HL-60 (cell line): Measurements from ENCODE around the gene MARCHF9.

Source experiments
- DNase-seq, 2 experiments: peaks; one replicate each; pipeline ENCODE4 v3.0.0-alpha.2; 2010 to 2020; ENCODE audit warnings: low read depth in 1 of 2, low spot score in 1 of 2
- H3K27ac ChIP-seq: fragments of 250-450 bp; sonication (Bioruptor Pico); replicated peaks from 2 replicates; pipeline ENCODE4 v1.5.1; 2020; ENCODE audit warnings: mild to moderate bottlenecking, moderate library complexity
- H3K27me3 ChIP-seq: fragments of 250-450 bp; sonication (Bioruptor Pico); 2 replicates; pipeline ENCODE4 v1.5.1; 2021; ENCODE audit warnings: mild to moderate bottlenecking, moderate library complexity; ENCODE audit not compliant: insufficient read depth, poor library complexity, severe bottlenecking
- H3K4me3 ChIP-seq: replicated peaks from 2 replicates; pipeline ENCODE4 v1.5.1; 2011; ENCODE audit warnings: mild to moderate bottlenecking, control low read depth, low read length; ENCODE audit not compliant: insufficient read depth
- GABPA ChIP-seq: IDR thresholded peaks from 2 replicates; pipeline ENCODE4 v1.6.1; 2012; ENCODE audit warnings: low read depth
- POLR2AphosphoS5 ChIP-seq: IDR thresholded peaks from 2 replicates; pipeline ENCODE4 v1.6.1; 2012; ENCODE audit warnings: low read depth
- REST ChIP-seq: IDR thresholded peaks from 2 replicates; pipeline ENCODE4 v1.6.1; 2012; ENCODE audit warnings: low read depth; ENCODE audit not compliant: insufficient replicate concordance
- SPI1 ChIP-seq: IDR thresholded peaks from 2 replicates; pipeline ENCODE4 v1.6.1; 2012; ENCODE audit warnings: low read depth, mild to moderate bottlenecking, borderline replicate concordance
- TF ChIP-seq, protein P1 (sequence below): IDR thresholded peaks from one replicate; pipeline ENCODE4 v1.5.1; 2011; ENCODE audit warnings: low read length, control low read depth, inconsistent platforms; ENCODE audit not compliant: insufficient read depth

Gene MARCHF9

DNA sequence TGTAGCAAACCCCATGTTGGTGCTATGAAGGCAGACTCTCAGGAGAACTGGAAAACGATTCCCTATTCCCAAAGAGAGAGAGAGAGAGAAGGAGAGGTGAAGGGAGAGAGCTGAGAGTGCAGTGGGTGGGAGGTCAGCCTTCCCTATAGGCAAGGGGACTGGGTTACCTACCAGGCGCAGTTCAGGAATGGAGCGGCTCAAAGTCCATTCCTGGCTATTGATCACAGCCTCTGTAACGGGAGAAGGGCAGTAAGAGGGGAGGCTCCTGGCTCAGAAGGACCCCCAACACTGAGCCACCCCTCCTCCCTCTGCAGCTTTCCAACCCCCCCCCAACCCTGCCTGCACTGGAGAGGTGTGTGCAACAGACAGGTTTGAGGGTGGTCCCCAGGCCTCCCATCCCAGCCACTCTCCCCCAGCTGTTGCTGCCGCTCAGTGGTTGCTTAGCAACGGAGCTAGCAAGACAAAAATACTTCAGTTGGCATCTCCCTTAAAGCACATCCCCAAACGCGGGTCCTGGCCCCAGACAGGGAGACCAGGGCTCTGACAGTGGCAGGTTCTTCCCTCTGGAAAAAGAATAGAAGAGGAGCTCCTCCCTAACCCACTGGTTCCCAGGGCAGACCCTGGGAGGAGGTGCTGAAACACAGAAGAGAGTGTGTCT, 19.6 kb upstream of the MARCHF9 start:
- no peak overlapping the region for H3K4me3 ChIP-seq
- TF ChIP-seq REST (no peak), SPI1 (no peak), GABPA (no peak), POLR2AphosphoS5 (no peak)
- TF ChIP-seq, protein P1, sequence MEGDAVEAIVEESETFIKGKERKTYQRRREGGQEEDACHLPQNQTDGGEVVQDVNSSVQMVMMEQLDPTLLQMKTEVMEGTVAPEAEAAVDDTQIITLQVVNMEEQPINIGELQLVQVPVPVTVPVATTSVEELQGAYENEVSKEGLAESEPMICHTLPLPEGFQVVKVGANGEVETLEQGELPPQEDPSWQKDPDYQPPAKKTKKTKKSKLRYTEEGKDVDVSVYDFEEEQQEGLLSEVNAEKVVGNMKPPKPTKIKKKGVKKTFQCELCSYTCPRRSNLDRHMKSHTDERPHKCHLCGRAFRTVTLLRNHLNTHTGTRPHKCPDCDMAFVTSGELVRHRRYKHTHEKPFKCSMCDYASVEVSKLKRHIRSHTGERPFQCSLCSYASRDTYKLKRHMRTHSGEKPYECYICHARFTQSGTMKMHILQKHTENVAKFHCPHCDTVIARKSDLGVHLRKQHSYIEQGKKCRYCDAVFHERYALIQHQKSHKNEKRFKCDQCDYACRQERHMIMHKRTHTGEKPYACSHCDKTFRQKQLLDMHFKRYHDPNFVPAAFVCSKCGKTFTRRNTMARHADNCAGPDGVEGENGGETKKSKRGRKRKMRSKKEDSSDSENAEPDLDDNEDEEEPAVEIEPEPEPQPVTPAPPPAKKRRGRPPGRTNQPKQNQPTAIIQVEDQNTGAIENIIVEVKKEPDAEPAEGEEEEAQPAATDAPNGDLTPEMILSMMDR, result no peak
- H3K27me3 ChIP-seq, result no peaks in the 10 kb centered on the region
- no peak overlapping the region for H3K27ac ChIP-seq
- DNase-seq, result no peak

- no peak for TF ChIP-seq SPI1
- TF ChIP-seq POLR2AphosphoS5, result no peak
- TF ChIP-seq GABPA, result no peak
- TF ChIP-seq REST, result no peak
- TF ChIP-seq, protein P1, result no peak
- Histone ChIP-seq H3K4me3 (no peak overlapping the region), H3K27ac (no peak overlapping the region), H3K27me3 (no peaks in the 10 kb centered on the region)
- no peak for DNase-seq
Observed at GRCh38 chr12:57735952-57736740, 18.8 kb upstream of the MARCHF9 start.

DNA sequence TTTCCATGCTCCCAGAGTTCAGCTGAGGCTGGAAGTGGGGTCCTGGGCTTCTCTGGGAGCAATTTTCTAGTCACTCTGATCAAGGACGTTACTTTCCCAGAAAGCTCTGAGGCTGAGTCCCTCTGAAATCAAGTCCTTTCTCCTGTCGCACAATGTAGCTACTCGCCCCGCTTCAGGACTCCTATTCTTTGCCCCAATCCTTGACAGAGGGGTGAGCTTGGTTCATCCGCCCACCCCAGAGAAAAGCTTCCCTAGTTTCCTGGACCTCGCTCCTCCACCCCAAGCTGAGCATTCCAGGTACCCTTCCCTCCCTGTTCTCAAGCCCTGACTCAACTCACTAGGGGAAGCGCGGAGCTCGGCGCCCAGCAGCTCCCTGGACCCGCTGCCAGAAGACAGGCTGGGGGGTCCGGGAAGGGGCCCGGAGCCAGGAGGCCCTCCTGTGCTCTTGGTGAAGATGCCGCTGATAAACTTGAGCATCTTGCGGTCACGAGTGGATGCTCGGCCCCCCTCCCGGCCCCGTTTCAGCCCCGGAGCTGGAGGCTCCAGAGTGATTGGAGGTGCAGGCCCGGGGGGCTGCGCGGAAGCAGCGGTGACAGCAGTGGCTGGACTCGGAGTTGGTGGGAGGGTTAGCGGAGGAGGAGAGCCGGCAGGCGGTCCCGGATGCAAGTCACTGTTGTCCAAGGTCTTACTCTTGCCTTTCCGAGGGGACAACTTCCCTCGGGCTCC, 18.0 kb upstream of the MARCHF9 start:
- no peak for DNase-seq
- TF ChIP-seq SPI1, result no peak
- no peak for TF ChIP-seq POLR2AphosphoS5
- no peak for TF ChIP-seq GABPA
- TF ChIP-seq, protein P1, result no peak
- TF ChIP-seq REST, result no peak
- no peaks in the 10 kb centered on the region for H3K27me3 ChIP-seq
- H3K27ac ChIP-seq, result no peak overlapping the region
- no peak overlapping the region for H3K4me3 ChIP-seq
